GM19193 (cell line): Measurements from ENCODE around the gene CEACAM18.

ENCODE experiments used
- POLR2A ChIP-seq: IDR thresholded peaks from 4 replicates; pipeline ENCODE4 v1.6.1; 2011; ENCODE audit not compliant: insufficient read depth, insufficient read length; ENCODE audit errors: extremely low read depth

Gene CEACAM18

GRCh38 chr19:51457351-51458013, 20.9 kb upstream of the CEACAM18 start:
- TF ChIP-seq POLR2A: no peak

GRCh38 chr19:51458051-51458645, 20.2 kb upstream of the CEACAM18 start, which contains the start of gene SIGLEC8:
TSS of gene SIGLEC8 (minus strand) at chr19:51458454. CDS start at chr19:51458387, 67 bp downstream.
- no peak for TF ChIP-seq POLR2A

- no peak for TF ChIP-seq POLR2A
Observed at GRCh38 chr19:51458899-51459505, 19.3 kb upstream of the CEACAM18 start.

- TF ChIP-seq POLR2A: no peak
Observed at GRCh38 chr19:51460164-51460992, 18.0 kb upstream of the CEACAM18 start.

- no peak for TF ChIP-seq POLR2A
Observed at GRCh38 chr19:51461723-51462161, 16.6 kb upstream of the CEACAM18 start.

- TF ChIP-seq POLR2A: no peak
Observed at GRCh38 chr19:51462276-51462675, 16.1 kb upstream of the CEACAM18 start.

DNA sequence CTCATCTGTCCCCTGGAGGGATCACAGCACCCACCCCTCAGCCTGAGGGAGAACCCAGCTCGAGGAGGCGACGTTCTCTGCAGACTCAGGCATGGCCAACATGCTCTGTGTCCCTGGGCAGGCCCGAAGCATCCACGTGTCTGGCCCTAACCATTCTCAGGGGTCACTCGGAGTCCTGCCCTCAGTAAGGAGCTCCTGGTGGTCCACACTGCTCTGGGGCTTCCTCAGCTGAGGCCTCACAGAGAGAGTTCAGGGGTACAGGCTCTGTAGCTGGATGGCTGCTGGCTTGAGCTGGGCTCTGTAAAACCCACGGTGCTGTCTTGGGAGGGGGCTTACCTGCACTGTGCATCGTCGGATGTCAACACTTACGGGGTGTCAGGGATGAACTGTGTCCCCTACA, 15.7 kb upstream of the CEACAM18 start:
- TF ChIP-seq POLR2A: no peak

DNA sequence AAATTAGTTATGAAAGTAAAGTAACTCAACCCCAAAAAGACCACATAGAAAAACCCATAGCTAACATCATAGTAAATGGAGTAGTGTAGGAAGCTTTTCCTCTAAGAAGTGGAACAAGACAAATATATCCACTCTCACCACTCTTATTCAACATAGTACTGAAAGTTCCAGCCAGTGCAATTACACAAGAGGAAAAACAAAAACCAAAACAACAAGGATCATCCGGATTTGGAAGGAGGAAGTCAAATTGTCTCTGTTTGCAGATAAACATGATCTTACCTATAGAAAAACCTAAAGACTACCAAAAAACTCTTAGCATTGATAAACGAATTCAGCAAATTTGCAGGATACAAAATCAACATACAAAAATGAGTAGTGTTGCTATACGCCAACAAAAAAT, 11.6 kb upstream of the CEACAM18 start:
- no peak for TF ChIP-seq POLR2A

DNA sequence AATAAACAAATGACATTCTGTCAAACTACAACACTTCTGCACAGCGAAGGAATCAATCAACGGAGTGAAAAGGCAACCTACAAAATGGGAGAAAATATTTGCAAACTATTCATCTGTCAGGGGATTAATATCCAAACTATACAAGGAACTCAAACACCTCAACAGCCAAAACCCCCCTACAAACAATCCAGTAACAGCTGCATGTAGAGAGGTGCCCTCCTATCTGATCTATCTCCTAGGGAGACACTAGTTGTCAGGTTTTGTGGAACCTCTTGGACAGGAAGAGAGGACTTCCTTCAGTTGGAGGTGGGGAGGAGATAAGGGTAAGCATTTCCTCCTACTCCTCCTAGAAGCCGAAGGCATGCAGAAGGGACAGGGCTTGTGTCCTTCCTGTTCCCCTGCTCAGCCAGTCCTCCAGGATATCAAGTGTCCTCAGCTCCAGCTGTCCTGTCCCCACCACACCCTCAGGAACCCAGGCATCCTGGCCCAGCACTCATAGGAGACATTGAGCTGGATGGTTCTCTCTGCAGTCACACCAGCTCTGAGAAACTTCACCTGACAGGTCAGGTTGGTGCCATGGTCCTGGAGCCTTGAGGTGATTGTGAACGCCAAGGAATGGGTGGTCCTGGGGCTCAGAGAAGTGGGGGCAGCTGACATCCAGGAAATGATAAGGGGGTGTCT, 10.3 kb upstream of the CEACAM18 start:
- no peak for TF ChIP-seq POLR2A

GRCh38 chr19:51468545-51468920, 9.8 kb upstream of the CEACAM18 start:
- no peak for TF ChIP-seq POLR2A

DNA sequence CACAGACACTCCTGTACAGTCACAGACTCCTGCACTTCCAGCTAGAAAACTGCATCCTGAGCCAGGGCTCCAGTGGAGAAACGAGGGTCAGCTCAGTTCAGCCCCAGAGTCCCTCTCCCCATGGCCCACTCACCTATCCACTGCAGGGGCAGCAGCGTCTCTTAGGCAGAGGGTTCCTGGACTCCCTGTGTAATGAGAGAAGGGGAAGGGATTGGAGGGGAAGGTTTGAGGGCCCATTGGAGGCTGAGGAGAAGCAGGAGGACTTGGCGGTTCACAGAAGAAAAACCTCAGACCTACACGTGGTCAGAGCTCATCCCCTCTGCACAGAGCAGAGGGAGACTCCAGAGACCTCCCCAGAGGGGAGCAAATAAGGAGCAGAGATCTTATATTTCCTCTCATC, 9.2 kb upstream of the CEACAM18 start:
- TF ChIP-seq POLR2A: no peak

GRCh38 chr19:51469629-51470028, 8.7 kb upstream of the CEACAM18 start:
- TF ChIP-seq POLR2A: no peak

- no peak for TF ChIP-seq POLR2A
Observed at GRCh38 chr19:51470966-51471365, 7.4 kb upstream of the CEACAM18 start.

DNA sequence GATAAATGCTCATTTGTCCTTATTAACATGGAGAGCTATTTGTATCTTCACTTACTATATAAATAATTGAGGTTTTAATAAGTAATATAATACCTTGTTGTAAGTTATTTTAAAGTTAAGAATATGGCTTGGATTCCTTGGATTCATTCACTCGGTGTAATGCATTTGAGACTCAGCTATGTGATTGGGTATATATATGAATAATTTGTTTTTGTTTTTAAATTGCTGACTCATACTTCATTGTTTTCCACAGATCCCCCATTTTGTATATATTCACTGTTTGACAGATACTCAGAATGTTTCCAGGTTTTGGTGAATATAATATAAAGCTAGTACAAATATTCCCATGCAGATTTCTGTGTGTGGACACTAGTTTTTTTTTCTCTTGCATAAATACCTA, 6.8 kb upstream of the CEACAM18 start:
- TF ChIP-seq POLR2A: no peak

DNA sequence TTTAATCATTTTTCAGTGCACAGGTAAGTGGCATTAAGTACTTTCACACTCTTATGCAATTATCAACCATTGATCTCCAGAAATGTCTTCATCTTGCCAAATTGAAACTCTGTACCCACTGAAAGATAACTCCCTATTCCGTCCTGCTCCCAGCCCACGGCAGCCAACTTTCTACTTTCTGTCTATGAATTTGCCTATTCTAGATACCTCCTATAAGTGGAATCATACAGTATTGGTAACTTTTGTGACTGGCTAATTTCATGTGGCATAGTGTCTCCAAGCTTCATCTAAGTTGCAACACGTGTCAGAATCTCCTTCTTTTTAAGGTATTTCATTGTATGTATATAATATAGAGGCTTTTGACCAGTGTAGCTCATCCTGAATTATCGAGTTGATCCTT, 5.7 kb upstream of the CEACAM18 start:
- TF ChIP-seq POLR2A: no peak
